Renal cortical epithelial cell (primary cell): ENCODE data around the gene RCOR1. TPM values are rescaled to one million over a fixed set of nuclear protein-coding genes. Genes with fewer than 3 reads are reported as not detected.
"Not testable (repeated sequence)": the region's sequence is repeated elsewhere in the genome, so short reads cannot be mapped to it uniquely, and the experiment has no call there.

ENCODE experiments used
- DNase-seq: peaks from one replicate; pipeline ENCODE4 v3.0.0-alpha.2; 2011; ENCODE audit warnings: low read depth
- total RNA-seq: library from RNA; depleted of rRNA; stranded (reverse); fragments of >200 nt; gene quantifications from 2 replicates; pipeline ENCODE4 v1.2.3, GENCODE V29; 2014

The RCOR1 gene
- 11.6 and 28.0 TPM in 2 replicates for total RNA-seq

DNA sequence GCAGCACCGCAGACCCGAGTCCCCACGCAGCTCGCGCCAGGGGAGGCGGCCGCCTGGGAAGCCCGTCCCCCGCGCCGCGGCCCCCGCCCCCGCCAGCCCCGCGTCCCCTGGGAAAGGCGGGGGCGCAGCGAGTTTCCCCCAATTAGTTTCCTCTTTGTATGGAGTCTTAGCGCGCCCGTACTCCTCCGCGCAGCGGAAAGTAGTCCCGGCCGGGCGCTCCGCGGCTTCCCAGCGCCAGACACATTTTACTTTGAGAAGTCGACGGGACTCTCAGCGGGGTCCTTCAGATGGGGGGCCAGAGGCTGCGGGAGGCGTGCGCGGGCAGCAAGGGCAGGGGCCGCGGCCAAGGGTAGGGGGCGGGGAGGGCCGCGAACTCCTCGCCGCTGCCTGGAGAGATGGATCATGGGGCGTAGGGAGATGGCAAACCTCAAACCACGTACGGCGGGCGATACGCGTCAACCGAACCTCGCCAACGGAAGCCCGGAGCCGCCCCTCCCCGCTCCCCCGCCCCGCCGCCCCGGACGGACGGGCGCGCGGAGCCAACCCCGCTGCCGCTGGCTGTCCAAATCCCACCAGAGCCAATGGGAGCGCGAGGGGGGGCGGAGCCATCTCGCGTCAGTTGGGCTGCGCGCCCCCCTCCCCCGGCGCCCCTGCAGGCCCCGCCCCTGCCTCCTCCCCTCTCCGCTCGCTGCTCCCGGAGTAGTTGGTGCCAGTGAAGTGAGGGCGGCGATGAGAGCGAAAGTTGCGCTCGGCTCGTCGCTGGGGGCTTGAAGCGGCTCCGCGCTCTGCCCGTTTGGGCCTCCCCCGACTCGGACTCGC is at the start of gene RCOR1:
Gene RCOR1, plus strand, starts transcription at position 706 of the 819 bp plus-strand sequence. CDS start 238 bp downstream, outside the sequence.
- DNase-seq, result peak; percentile 84

DNA sequence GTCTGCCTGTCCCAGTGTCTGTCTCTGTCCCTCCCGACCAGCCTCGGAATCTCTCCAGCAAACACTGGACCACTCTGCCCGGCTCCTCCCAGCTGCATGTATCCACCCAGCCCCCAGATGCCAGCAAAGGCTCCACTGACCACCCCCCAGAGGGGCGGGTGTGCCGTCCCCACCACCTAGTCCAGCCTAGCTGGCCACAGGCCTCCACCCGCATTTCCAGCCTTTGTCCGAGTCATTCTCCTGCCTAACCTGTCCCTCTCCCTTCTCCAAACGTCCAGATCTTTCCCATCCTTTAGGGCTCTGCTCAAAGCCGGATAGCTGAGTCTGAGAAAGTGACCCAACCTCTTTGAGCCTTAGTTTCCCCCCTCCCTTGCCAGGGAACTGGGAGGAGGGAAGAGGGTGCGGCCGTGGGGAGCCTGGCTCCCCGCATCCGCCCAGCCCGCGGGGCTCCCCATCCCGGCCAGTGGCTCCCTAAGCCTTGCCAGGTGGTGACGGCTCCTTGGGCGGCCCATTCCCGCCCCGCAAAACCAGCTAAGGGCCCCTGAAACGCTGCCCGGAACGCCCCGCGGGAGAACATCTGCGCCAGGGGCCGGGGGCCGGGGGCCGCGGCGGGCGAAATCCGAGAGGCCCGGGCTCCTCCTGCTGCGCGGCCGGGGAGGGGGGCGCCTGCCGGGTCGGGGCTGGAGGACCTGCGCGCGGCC is 48.3 kb upstream of the RCOR1 start:
- no peak for DNase-seq

GRCh38 chr14:102544747-102545460 is 47.5 kb upstream of the RCOR1 start:
- DNase-seq, result no peak

DNA sequence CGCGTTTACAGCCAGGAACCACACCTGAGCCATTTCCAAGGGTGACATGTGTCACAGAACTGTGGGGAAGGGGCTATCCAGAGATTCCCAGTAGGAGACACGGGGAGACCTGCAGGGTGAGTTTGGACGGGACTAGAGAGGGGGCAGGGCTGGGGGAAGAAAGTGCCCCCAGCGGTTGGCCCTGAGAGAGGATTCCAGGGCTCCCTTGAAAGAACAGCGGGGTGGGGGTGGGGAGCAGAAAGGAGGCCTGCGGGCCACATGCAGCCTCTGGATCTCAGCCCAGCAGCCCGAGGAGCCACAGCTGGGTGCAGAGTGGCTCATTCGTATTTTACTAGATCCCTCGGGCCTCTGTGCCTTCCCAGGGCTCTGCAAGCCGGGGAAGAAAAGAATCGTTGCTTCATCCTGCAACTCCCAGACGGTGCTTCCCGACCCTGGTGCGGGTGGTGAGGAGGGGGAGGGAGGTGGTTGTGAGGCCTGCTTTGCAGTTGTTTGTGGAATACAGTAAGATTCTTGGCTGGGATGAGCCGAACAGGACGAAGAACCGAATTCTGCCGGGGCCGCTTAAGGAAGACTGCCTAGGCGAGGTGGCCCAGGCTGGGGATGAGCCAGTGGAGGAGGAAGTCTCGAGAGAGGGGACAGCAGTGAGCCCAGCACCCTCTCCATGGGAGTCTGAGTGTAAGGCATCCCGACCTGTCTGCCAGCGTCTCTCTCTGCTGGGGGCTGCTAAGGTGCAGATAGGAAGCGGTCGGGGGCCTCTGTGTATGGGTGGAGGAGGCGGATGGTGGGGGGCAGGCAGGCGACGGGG is 46.8 kb upstream of the RCOR1 start:
- no peak for DNase-seq

DNA sequence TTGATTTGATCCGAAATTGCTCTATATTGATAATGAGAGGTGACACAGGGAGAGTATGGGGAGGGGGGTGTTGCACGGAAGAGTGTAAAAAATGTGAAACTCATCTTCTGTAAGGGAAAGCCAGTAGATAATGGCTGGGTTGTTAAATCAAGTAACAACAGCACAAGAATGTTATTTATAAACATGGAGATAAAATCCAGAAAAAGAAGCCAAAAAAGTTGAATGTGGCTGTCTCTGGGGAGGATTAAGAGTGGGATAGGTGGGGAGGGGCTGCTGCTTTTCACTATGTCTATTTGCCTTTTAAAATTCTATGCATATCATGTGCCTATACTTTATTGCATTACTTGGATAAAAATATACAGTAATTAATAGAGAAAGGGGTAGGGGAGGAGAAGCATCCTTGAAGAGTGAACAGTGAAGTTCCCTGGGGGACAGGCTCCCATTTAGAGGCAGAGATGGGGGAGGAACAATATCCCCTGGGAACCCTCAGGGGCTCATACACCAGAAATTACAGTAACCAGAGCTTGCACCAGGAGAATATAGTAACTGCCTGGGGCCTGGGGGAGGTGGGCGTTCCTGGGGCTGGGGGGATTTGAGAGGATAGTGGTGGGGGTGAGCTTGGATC is 43.7 kb upstream of the RCOR1 start:
- DNase-seq, result no peak

DNA sequence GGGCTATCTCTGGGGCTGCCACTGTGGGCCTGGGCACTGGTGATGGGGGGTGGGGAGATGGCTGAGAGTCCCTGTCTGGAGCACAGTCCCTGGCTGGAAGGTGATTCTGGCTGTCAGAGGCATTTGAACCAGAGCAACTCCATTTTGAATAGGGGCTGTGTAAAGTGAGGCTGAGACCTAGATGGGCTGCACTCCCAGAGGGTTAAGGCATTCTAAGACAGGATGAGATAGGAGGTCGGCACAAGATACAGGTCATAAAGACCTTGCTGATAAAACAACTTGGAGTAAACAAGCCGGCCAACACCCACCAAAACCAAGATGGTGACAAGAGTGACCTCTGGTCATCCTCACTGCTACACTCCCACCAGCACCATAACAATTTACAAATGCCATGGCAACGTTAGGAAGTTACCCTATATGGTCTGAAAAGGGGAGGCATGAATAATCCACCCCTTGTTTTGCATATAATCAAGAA is 41.5 kb upstream of the RCOR1 start:
- not testable (repeated sequence) for DNase-seq

- DNase-seq, result peak; percentile 54
Measured at GRCh38 chr14:102551995-102552705, 40.3 kb upstream of the RCOR1 start.

DNA sequence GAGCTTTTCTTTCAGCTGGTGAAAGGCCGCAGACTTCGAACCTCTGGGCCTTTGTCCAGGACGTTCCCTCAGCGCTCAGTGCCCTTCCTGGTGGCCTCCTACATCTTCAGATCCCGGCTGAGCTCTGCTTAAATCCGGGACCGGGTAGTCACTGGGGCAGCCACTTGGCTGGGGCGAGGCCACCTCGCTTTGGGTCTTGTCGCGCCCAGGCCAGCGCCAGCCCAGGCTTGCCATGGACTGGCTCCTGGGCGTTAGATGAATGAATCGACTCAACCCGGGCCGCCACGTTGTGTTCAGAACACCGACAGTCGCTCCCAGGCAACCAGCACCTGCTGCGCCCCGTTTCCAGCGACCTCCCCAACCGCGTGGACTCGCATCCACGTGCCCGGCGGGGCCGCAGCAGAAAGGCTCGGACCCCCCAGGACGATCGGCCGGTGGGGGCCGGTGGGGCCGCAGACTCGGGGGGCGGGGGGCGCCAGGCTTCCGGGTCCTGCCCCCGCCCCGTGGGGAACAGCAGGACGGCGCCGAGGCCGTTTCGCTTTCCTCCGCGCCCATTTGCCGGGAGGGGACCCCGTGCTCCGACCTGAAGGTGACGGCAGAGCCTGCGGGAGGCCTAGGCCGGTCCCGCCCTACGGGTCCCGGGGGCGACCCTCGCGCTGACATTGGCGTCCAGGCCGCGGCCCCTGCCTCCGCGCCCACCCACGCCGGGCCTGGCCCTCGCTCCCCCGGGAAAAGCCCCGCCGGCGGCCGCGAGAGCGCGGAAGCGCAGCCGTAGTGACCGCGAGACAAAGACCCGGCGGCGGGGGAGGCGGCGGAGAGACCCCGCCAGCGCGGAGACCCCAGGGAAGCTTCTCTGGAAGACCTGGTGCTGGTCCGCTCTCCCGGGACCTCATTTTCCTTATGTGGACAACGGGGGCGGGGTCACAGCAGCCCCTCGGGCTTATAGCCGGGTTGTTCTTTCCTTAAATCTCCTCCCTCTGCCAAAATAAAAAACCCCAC is 37.3 kb upstream of the RCOR1 start:
- no peak for DNase-seq

DNA sequence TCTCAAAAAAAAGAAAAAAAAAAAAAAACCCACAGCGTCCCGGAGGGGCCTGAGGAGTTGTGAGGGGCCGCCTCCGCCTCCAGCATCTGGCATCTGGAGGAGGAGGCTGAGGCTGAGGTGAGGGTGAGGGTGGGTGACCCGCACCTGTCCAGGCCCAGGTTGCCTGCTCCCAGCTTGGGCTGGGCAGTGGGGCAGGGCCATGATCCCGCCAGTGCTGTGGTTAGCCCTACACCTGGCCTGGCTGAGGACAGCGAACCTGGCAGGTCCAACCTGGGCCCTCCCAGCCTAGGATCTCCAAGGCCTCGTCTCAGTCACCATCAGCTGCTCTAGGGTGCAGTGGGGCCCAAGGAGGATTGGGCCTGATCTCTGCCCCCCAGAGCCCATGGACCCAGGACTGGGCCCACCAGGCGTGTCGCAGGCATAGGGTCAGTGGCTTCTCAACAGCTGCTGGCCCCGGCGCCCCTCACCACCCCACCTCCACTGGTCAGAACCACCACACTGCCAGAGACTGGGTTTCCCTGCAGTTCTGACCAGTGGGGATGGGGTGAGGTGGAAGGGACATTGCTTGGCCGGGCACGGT is 36.3 kb upstream of the RCOR1 start:
- no peak for DNase-seq

DNA sequence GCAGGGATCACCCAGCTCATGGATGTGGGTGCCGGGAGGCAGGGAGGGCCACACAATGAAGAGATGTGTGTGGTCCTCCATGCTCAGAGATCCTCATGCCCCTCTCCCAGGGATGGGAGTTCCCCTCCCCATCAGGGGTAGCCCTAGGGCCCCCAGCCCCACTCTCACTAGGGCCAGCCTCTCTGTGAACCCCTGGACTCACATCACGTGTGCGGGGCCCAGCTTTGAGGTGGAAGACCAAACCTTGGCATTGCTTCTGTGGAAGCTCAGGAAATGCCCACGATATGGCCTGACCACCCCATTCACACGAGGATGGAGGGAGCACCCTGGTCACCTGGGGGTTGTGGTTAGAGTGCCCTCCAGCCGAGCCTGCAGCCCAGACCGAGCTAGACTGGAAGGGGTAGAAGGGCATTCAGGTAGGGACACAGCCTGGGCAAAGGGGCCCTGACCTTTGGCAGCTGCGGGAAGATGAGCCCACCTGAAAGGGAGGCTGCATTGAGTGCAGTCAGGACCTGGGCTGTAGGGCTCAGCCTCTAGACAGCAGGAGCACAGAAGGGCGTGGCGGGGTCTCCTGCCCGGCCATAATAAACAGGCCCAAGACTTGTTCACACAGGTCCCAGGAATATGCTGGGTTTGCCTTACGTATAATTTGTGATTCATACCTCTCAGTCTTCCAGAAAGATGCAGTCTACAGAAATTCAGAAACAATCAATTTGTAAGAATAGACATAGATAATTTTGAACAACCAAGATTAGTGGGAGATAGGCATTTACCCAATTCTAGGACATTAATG is 34.8 kb upstream of the RCOR1 start:
- DNase-seq, result no peak

DNA sequence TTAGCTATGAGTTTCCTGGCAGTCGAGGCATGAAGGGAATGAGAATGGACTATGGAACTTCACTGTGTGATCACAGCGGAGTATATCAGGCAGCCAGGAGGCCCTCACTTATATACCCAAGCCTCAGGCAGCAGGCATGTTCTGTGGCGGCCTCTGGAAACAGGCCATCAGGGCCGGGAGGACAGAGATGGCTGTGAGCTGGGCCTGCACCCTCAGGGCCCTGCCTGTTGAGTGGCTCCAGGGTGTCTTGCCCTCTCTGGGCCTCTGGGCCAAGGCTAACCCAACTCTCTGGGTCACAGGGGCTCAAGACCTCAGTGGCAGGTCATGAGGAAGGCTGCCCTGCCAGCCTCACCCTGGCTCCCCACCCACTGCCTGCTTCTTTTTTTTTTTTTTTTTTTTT is 33.9 kb upstream of the RCOR1 start:
- DNase-seq, result no peak

DNA sequence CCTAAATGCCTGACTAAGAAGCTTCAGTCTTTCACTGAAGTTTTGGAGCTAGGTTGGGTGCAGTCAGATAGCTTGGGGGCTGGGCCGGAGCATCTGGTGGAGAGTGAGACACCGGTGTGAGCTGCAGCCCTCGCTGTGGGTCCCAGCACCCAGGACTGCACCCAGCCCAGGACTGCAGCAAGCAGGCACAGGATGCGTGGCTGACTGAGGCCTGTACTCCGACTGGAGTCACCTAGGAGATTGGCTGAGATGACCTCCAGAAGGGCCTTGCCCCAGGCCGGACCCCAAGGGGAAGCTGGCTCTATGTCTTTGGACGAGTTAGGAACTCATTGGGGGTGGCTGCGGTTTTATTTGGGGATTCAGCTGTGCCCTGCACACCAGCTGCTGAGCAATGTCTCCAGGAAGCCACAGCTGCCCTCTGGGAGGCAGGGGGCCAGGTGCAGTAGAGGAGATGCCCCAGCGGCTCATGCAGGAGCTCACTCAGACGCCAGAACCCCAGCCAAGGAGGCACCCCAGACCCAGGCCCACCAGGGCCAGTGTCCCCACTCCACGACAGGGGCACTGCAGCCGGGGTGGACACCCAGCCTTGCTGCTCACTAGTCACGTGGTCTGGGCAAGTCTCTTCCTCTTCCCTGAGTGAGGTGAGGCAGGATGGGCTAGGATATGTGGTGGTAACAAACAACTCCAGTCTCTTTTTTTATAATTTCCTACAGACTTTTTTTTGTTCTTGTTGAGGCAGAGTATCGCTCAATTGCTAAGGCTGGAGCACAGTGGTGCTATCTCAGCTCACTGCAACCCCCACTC is 31.8 kb upstream of the RCOR1 start:
- no peak for DNase-seq

DNA sequence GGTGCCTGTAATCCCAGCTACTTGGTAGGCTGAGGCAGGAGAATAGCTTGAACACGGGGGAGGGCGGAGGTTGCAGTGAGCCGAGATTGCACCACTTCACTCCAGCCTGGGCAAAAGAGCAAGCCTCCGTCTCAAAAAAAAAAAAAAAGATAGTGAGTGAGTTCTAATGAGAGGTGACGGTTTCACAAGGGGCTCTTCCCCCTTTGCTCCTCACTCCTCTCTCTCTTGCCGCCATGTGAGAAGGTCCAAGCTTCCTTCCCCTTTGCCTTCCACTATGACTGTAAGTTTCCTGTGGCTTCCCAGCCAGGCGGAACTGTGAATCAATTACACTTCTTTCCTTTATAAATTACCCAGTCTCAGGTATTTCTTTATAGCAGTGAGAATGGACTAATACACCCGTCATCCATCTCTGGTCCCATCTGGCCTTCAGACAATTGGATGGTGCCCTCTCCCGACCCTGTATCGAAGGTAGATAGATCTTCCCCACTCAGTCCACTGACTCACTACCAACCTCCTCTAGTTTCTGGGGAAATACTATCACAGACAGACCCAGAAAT is 27.0 kb upstream of the RCOR1 start:
- DNase-seq, result no peak

DNA sequence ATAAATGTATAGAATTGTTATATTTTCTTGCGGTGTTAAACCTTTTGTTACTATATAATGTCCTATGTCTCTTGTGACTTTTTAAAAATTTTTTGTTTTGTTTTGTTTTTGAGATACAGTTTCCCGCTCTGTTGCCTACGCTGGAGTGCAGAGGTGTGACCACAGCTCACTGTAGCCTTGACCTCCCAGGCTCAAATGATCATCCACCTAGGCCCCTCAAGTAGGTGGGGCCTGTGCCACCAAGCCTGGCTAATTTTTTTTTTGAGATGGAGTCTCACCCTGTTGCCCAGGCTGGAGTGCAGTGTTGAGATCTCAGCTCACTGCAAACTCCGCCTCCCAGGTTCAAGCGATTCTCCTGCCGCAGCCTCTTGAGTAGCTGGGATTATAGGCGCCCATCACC is 26.5 kb upstream of the RCOR1 start:
- DNase-seq, result no peak

DNA sequence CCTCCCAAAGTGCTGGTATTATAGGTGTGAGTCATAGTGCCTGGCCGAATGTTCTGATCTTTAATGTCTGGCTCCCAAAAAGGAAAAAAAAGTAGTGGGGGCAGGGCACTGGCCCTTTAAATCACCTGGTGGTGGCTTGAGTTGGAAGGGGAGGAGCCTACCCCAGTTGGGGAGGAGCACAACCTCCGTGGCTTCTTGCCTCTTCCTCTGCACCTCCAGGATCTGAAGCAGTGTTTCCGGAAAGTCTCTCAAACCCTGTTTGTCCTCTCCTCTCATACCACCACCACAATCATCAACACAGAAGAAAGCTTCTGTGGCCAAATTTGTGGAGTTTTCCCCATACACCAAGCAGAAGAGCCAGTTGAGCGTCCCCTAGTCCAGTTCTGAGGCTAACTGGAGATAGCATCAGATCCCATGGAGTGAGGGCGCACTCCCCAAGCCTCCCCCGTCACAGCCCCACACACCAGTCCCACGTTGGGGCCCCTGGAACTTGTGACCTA is 24.3 kb upstream of the RCOR1 start:
- DNase-seq, result peak; percentile 68

GRCh38 chr14:102570334-102570995 is 22.0 kb upstream of the RCOR1 start:
- no peak for DNase-seq
